ENCODE results near the gene DDX20.

DNA sequence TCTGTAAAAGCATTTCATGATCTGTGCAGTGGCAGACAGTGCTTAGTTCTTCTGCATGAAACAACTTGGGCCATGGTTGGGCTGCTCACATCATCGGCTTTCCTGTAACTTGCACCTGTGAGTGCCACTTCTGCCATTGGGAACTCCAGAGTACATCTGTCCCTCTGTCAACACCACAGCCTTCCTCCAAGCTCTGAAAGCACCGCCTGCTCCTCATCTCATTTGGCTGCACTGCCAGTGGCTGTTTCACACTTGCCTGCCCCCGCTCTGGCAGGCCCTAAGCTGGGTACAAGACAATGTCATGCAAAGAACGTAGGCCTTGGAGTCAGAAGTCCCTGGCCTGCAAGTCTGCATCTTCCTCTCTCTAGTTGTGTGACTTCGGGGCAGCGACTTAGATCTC, 46.4 kb downstream of the DDX20 start:
- TF ChIP-seq EZH2phosphoT487 (IDR thresholded peaks at IDR 0.05; ENCODE audit: insufficient read depth, low read depth): no peak
- no peak for TF ChIP-seq EZH2 (IDR thresholded peaks at IDR 0.05; ENCODE audit: insufficient read depth, poor library complexity, severe bottlenecking)
